Lower lobe of right lung (tissue), 2 donors: ENCODE data around the gene ZNF652. TPM values are rescaled to one million over a fixed set of nuclear protein-coding genes. Genes with fewer than 3 reads are reported as not detected.

Experiments
- ATAC-seq, 2 donors: fragments of 200-7000 bp; cut with Tn5 transposase; one replicate each; pipeline ENCODE4 v1.9.1; 2020 to 2022; ENCODE audit warnings: mild to moderate bottlenecking in 2 of 2, moderate library complexity in 2 of 2
- DNase-seq: peaks from one replicate; pipeline ENCODE4 v3.0.0-alpha.2; 2020
- H3K27ac ChIP-seq: fragments of 200-600 bp; one replicate; pipeline ENCODE4 v1.8.0; 2022
- H3K27me3 ChIP-seq: fragments of 200-600 bp; one replicate; pipeline ENCODE4 v1.8.0; 2022; ENCODE audit warnings: low read depth
- H3K36me3 ChIP-seq: fragments of 200-600 bp; one replicate; pipeline ENCODE4 v1.8.0; 2022; ENCODE audit warnings: mild to moderate bottlenecking
- H3K4me1 ChIP-seq: fragments of 200-600 bp; one replicate; pipeline ENCODE4 v1.8.0; 2022
- H3K4me3 ChIP-seq: fragments of 200-600 bp; one replicate; pipeline ENCODE4 v1.8.0; 2022; ENCODE audit warnings: mild to moderate bottlenecking
- H3K9me3 ChIP-seq: fragments of 200-600 bp; one replicate; pipeline ENCODE4 v1.8.0; 2022
- intact Hi-C: fragments of 100-400 bp; cut with DNase I; formaldehyde crosslinking; loops from one replicate; pipeline ENCODE4 v1.11.0; 2022
- total RNA-seq: library from RNA; stranded (reverse); fragmentation: NEBNext Ultra II Directional; extraction: Animal tissue kit (Norgen Biotek cat#: 25700); gene quantifications from one replicate; pipeline ENCODE4 v1.2.1, GENCODE V29; 2021
- TF ChIP-seq, protein P1 (sequence below): fragments of 200-600 bp; IDR thresholded peaks from one replicate; pipeline ENCODE4 v1.8.0; 2022; ENCODE audit warnings: antibody characterized with exemption, mild to moderate bottlenecking
- donor health status: DM: no; HTN: yes; CAD: no; lungs with severe emphysema.

The ZNF652 gene
- total RNA-seq, 1 donor from 2014 or later: 49.0 TPM

GRCh38 chr17:49356320-49356719, 5.7 kb downstream of the ZNF652 start:
- DNase-seq (no peak), ATAC-seq (no peak)
- Histone ChIP-seq H3K27me3 (no peaks in the 10 kb centered on the region), H3K4me1 (peaks cover 51% of the 10 kb centered on the region), H3K27ac (no peak overlapping the region), H3K4me3 (no peak overlapping the region), H3K9me3 (no peaks in the 10 kb centered on the region), H3K36me3 (no peaks in the 10 kb centered on the region)
- TF ChIP-seq, protein P1, sequence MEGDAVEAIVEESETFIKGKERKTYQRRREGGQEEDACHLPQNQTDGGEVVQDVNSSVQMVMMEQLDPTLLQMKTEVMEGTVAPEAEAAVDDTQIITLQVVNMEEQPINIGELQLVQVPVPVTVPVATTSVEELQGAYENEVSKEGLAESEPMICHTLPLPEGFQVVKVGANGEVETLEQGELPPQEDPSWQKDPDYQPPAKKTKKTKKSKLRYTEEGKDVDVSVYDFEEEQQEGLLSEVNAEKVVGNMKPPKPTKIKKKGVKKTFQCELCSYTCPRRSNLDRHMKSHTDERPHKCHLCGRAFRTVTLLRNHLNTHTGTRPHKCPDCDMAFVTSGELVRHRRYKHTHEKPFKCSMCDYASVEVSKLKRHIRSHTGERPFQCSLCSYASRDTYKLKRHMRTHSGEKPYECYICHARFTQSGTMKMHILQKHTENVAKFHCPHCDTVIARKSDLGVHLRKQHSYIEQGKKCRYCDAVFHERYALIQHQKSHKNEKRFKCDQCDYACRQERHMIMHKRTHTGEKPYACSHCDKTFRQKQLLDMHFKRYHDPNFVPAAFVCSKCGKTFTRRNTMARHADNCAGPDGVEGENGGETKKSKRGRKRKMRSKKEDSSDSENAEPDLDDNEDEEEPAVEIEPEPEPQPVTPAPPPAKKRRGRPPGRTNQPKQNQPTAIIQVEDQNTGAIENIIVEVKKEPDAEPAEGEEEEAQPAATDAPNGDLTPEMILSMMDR: no peak
- intact Hi-C loops: no loop called here

DNA sequence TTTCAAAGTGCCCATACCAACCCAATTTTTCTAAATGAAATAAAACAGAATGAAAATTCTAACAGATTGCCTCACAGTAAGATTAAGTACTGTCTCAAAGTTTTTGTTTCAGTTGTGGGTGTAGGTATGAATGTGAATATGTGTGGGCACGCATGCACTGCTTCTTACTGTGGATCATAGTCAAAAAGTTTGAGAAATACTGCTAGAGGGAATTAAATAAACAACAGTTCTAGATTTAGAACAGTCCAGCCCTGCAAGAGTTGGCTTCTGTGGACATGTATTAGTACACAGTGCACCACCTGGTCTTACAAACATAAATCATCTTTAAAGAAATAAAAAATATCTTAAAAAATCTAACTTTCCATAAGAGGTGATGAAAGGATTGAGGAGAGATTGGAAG, 8.4 kb downstream of the ZNF652 start:
- DNase-seq (no peak), ATAC-seq (no peak)
- Histone ChIP-seq H3K27ac (no peak overlapping the region), H3K4me3 (no peak overlapping the region), H3K36me3 (no peaks in the 10 kb centered on the region), H3K27me3 (no peaks in the 10 kb centered on the region), H3K4me1 (peaks cover 28% of the 10 kb centered on the region), H3K9me3 (no peaks in the 10 kb centered on the region)
- TF ChIP-seq, protein P1: no peak
- intact Hi-C loops: no loop called here

- Histone ChIP-seq H3K4me3 (no peak overlapping the region), H3K4me1 (peaks cover 19% of the 10 kb centered on the region)
Measured at GRCh38 chr17:49352587-49353154, 9.4 kb downstream of the ZNF652 start.

DNA sequence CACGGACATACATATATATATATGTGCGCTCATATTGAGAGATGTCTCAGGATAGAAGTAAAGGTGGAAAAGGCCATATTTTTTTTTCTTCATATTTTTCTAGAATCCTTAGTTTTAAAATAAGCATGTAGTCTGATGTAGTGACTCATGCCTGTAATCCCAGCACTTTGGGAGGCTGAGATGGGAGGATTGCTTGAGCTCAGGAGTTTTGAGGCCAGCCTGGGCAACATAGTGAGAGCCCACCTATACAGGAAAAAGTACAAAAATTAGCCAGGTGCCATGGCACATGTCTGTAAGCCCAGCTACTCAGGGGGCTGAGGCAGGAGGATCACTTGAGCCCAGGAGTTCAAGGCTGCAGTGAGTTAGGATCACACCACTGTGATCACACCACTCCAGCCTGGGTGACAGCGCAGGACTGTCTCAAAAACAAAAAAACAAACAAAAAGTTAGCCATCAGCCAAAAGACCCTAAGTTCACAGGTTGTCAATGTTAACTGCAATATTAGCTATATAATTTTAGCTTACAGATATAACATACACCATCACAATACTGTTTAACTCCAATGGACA, 10.4 kb downstream of the ZNF652 start:
- Histone ChIP-seq H3K4me1 (peaks cover 10% of the 10 kb centered on the region), H3K27me3 (no peaks in the 10 kb centered on the region), H3K9me3 (no peaks in the 10 kb centered on the region), H3K27ac (no peak overlapping the region), H3K36me3 (no peaks in the 10 kb centered on the region), H3K4me3 (no peak overlapping the region)
- DNase-seq: no peak
- ATAC-seq: no peak
- TF ChIP-seq, protein P1: no peak
- intact Hi-C loops: no loop called here

More at GRCh38 chr17:49352587-49353154, 9.4 kb downstream of the ZNF652 start:
- Histone ChIP-seq H3K27ac (no peak overlapping the region), H3K27me3 (no peaks in the 10 kb centered on the region), H3K36me3 (no peaks in the 10 kb centered on the region), H3K9me3 (no peaks in the 10 kb centered on the region)
- TF ChIP-seq, protein P1: no peak
- DNase-seq (no peak), ATAC-seq (no peak)
- intact Hi-C loops: no loop called here

- no peak overlapping the region for H3K4me3 ChIP-seq
- H3K27ac ChIP-seq: no peak overlapping the region
- no peaks in the 10 kb centered on the region for H3K9me3 ChIP-seq
- H3K36me3 ChIP-seq: no peaks in the 10 kb centered on the region
- peaks cover 10% of the 10 kb centered on the region for H3K4me1 ChIP-seq
- no peaks in the 10 kb centered on the region for H3K27me3 ChIP-seq
- no peak for DNase-seq
- no peak for ATAC-seq
- intact Hi-C loops: no loop called here
- TF ChIP-seq, protein P1: no peak
Measured at GRCh38 chr17:49349541-49349940, 12.5 kb downstream of the ZNF652 start.
